GM19239 (cell line): ENCODE results near the gene MRFAP1.
"Not testable (repeated sequence)": the region's sequence is repeated elsewhere in the genome, so short reads cannot be mapped to it uniquely, and the experiment has no call there.

Experiments
- DNase-seq: peaks from one replicate; pipeline ENCODE4 v3.0.0; 2011; ENCODE audit warnings: low spot score; ENCODE audit not compliant: insufficient read length
- FAIRE-seq: peaks from 2 replicates; lab custom pipeline; 2011; peaks lifted over from hg19 to GRCh38; lab: Jason Lieb, UNC

MRFAP1 gene

GRCh38 chr4:6659897-6660296 lies 19.4 kb downstream of the MRFAP1 start:
- FAIRE-seq (no peak), DNase-seq (no peak)

- DNase-seq (no peak), FAIRE-seq (no peak)
These were observed 19.9 kb downstream of the MRFAP1 start for GRCh38 chr4:6660430-6660829.

GRCh38 chr4:6662591-6662990 lies 22.1 kb downstream of the MRFAP1 start:
- no peak for DNase-seq
- no peak for FAIRE-seq

- FAIRE-seq (no peak), DNase-seq (no peak)
These were observed 23.3 kb downstream of the MRFAP1 start for GRCh38 chr4:6663596-6664393.

- FAIRE-seq = no peak
- DNase-seq = no peak
These were observed 24.8 kb downstream of the MRFAP1 start for GRCh38 chr4:6665320-6665654.

- FAIRE-seq = no peak
- DNase-seq = no peak
These were observed 27.9 kb downstream of the MRFAP1 start for GRCh38 chr4:6668391-6668790.

GRCh38 chr4:6671648-6672047 lies 31.2 kb downstream of the MRFAP1 start:
- no peak for DNase-seq
- no peak for FAIRE-seq

GRCh38 chr4:6672131-6672530 lies 31.6 kb downstream of the MRFAP1 start:
- FAIRE-seq (no peak), DNase-seq (no peak)

- not testable (repeated sequence) for DNase-seq, FAIRE-seq
These were observed 32.2 kb downstream of the MRFAP1 start for GRCh38 chr4:6672541-6673190.

GRCh38 chr4:6673191-6673659 lies 32.7 kb downstream of the MRFAP1 start:
- not testable (repeated sequence) for FAIRE-seq, DNase-seq

- DNase-seq (peak; percentile 95), FAIRE-seq (peak; percentile 100)
These were observed 33.4 kb downstream of the MRFAP1 start for GRCh38 chr4:6673660-6674499.

GRCh38 chr4:6674500-6675149 lies 34.1 kb downstream of the MRFAP1 start:
- DNase-seq (peak; percentile 66), FAIRE-seq (peak; percentile 87)

- FAIRE-seq (no peak), DNase-seq (no peak)
These were observed 36.5 kb downstream of the MRFAP1 start for GRCh38 chr4:6676722-6677558.

GRCh38 chr4:6680372-6681034 lies 40.0 kb downstream of the MRFAP1 start:
- DNase-seq = no peak
- FAIRE-seq = no peak

GRCh38 chr4:6681191-6681590 lies 40.7 kb downstream of the MRFAP1 start:
- DNase-seq = no peak
- FAIRE-seq = no peak

GRCh38 chr4:6682862-6683590 lies 42.5 kb downstream of the MRFAP1 start:
- no peak for DNase-seq
- FAIRE-seq = no peak

- DNase-seq (no peak), FAIRE-seq (no peak)
These were observed 44.2 kb downstream of the MRFAP1 start for GRCh38 chr4:6684656-6685055.

- FAIRE-seq = no peak
- no peak for DNase-seq
These were observed 45.8 kb downstream of the MRFAP1 start for GRCh38 chr4:6686104-6686787.
